SK-N-MC (cell line): ENCODE data around the gene PYROXD2.

ENCODE experiments used
- EZH2 ChIP-seq: fragments of 200-600 bp; sonication (generic); IDR thresholded peaks from one replicate; pipeline ENCODE4 v1.6.1; 2017; ENCODE audit warnings: antibody characterized with exemption
- FOXP2 ChIP-seq: optimal IDR thresholded peaks from 2 replicates; pipeline ENCODE3; 2011; ENCODE audit warnings: mild to moderate bottlenecking, moderate library complexity; ENCODE audit not compliant: insufficient read depth; ENCODE audit errors: extremely low read length, control extremely low read depth
- POLR2AphosphoS5 ChIP-seq: IDR thresholded peaks from 2 replicates; pipeline ENCODE4 v1.6.1; 2012; ENCODE audit warnings: mild to moderate bottlenecking, low read depth, low read length, borderline replicate concordance

- TF ChIP-seq EZH2, result no peak
- TF ChIP-seq POLR2AphosphoS5, result no peak
- TF ChIP-seq FOXP2, result no peak
Measured at GRCh38 chr10:98338896-98339295, 76.1 kb downstream of the PYROXD2 start.
